NCI-H1930 (cell line): Measurements from ENCODE around the gene HECW1.

Experiments
- DNase-seq, 2 experiments: peaks; one replicate each; lab custom pipeline; 2025; lab: John Stamatoyannopoulos, UW

Gene HECW1

DNA sequence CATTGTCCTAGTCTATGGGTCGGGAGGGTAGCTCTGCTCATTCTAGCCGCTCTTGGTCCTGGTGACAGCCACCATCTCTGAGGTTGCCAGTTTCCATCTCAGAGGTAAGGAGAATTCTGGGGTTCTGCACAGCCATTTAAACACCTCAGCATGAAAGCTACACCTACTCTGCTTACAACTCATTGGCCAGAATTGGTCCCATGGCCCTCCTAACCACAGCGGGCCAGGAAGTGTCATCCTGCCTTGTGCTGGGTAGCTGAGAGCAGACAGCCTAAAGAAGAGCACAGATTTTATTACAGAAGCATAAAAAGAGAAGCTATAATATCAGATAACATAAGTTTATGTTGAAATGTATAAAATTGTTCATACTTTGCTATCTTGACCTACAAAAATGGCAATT is 152.7 kb downstream of the HECW1 start:
- DNase-seq: no peak

DNA sequence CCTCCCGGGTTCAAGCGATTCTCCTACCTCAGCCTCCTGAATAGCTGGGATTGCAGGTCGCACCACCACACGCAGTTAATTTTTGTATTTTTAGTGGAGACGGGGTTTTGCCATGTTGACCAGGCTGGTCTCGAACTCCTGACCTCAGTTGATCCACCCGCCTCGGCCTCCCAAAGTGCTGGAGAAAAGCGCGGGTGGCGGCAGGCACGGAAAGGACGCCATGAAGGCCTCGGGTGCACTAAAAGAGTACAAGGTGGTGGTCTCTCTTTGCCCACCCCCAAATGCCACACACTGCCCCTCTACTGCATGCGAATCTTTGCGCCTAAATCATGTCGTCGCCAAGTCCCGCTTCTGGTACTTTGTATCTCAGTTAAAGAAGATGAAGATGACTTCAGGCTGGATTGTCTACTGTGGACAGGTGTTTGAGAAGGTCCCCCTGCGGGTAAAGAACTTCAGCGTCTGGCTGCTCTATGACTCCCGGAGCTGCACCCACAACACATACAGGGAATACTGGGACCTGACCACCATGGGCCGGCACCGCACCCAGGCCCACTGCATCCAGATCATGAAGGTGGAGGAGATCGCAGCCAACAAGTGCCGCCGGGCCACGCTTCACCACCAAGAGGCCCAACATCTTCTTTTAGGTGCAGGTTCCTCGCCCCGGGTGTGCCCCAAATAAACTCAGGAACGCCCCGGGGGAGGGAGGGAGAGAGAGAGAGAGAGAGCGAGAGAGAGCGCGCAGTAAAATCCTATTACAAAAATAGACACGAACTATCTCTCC is 161.7 kb downstream of the HECW1 start:
- DNase-seq: no peak

DNA sequence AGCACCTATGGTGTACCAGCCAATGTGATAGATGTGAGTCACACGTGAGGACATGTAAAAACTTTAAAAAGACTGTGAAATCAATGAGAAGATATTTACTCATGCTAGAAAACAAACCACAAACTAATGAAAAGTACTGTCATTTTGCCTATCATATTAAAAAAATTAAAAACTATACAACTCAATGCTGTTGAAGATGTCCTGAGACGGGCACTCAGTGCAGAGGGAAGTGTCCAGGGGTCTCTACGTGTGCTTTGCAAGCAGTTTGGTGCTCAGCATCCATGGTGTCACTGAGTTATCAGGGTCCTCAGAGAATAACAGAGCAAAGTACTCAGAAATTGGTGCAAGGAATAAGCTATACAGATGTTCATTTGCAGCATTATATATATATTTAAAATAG is 162.3 kb downstream of the HECW1 start:
- DNase-seq: no peak

DNA sequence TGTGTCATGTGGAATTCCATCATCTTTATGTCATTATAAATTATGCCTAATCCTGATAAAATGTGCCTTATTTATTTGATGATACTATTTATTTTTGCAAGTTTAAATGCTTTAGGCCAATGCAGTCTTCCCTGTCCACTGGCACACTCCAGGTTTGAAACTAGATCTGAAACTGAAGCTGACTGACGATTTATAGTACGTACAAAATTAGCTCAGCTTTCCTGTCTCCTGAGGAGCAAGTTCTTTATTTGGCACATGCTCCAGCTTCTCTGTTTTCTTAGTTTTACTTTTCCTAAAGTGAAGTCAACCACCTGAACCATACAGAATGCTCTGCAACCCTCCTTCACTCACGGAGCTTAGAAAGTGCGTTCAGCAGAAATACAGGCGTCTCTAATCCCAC is 164.1 kb downstream of the HECW1 start:
- DNase-seq: no peak

DNA sequence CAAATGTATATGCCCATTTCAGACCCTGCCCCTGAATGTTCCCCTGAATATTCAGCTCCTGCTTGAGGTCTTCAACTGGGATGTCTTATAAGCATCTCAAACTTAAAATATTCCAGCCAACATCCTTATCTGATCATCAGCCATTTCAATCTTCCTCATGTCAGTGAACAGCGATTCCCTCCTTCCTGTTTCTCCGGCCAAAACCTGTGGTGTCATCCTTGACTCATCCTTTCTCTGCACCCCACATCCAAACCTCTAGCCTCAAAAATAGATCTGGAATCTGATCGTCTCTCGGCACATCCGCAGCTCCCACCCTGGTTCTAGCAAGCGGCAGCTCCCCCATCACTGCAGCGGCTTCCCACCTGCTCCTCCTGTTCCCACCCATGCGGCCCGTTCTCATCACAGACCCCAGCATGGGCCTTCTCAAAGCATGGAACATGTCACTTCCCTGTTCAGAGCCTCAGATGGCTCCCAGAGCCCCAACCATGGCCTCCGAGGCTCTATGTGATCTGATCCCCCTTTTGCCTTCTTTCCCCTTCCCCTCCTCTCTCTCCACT is 165.7 kb downstream of the HECW1 start:
- DNase-seq: no peak

DNA sequence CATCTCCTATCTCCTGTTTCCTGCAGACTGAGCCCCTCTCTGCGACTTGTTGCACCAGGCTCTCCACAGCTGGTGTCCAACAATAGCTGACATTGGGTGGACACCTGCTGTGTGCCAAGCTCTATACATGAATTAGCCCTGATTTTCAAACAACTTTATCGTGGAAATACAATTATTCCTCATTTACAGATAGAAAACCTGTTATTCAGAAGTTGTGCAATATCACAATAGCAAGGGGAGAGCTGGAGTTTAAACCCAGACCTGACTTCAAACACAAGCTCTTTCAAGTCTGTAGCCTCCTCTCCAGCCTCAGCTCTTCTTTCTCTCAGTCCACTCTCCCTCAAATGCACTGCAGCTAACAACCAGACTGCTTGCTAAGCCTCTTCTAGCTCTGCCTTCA is 168.8 kb downstream of the HECW1 start:
- no peak for DNase-seq

DNA sequence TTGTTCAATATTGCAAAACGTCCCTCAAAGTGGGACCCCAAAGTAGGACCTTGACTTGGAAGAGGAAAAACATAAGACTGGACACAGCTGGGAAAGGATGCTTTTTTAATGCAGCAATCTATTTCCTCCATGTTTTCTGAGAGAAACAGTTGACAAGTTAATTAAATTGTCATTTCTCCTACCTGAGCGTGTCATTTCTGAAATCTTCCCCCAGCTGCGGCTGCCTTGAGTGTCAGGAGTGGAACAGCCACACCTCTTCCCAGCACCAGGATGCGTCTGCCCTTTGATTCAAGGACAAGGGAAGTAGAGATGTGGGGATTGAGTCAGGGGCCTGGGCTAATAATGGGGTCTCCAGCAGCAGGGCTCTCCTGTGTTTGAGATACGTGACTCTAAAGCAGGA is 171.3 kb downstream of the HECW1 start:
- no peak for DNase-seq

DNA sequence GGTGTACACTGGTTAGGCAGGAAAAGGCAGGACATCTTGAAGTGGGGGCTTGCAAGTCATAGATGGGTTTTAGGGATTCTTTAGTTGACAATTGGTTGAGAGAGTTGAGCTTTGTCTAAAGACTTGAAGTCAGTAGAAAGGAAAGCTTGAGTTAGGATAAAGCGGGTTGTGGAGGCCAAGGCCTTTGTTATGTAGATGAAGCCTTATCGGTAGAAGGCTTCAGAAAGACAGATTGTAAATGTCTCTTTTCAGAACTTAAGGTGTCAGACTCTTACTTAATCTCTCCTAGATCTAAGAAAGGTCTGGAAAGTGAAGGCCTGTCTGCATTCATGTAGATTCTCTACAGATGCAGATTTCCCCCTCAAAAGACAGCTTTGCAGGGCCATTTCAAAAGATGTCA is 177.4 kb downstream of the HECW1 start:
- no peak for DNase-seq

DNA sequence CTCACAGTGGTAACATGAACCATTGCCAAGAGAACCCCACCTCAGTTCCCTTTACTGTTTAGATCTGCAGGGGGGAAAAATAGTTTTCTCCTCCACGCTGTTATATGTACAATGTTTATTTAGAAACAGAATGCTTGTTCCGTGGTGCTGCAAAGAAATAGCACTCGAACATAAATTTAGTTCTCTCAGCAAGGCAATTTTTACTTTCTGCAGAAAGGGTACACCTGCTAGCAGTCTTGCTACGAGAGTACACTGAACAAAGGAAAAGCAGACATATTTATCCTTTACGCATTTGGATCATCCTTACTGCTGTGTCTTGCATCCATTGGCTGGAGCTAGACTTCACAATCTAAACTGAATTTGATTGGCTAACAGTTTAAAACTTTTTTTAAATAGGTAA is 178.5 kb downstream of the HECW1 start:
- DNase-seq: no peak

DNA sequence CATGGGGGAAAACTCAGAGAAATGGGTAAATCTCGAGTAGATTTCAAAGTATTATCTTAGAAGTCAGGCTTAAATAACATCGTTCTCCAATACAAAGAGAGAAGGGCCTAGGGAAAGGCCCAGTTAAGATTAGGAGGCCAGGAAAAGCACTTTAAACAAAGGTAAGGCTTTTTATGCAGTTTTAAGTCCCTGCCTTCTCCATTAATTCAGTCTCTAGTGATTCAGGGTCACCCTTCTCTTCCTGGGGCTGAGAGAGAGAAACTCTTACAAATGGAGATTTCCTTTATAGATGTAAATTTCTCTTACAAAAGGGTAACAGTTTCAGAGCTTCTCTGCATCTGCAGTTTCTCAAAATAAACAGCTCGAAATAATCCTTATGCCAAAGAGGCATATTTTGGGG is 179.3 kb downstream of the HECW1 start:
- no peak for DNase-seq

DNA sequence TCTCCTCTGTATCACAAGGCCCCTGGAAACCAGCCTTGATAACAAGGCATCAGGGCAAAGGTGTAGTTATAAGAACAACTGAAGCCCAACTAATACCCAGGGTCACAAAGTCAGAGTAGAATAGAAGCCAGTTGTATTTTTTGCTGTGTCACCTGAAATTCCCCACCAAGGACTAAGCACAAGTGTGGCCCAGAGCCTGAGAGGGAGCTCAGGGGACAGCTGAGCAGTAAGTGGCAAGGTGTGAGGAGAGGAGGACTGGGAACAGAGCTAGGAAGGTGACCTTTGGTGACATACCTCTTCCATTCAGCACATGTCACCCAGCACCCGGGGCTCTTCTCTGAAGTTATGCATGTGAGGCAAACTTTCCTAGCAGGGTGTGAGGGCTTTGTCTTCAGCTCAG is 179.9 kb downstream of the HECW1 start:
- DNase-seq: no peak

DNA sequence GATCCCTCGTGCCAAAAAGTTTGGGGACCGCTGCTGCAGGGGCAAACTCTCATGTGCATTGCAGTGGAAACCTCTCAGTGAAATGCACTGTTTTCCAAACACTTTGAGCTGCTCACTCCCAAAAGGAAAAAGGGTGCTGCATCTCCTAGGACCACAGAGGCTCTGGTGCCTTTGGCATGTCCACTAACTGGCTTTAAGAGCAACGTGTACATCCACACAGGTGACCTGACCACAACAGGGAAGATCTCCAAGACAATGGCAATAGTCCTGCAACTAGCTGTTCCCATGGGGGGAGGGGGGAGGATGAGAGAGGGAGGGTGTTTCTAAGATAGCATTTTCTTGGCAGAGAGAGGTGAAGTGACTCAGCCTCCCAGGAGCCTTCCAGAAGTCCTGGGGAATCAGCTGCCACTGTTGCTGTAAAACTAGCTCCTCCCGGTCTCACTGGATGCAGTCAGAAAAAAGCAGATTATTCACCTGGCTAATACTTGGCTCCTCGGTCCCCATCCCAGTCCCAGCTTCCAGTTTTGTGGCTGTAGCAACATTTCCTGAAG is 181.7 kb downstream of the HECW1 start:
- no peak for DNase-seq

DNA sequence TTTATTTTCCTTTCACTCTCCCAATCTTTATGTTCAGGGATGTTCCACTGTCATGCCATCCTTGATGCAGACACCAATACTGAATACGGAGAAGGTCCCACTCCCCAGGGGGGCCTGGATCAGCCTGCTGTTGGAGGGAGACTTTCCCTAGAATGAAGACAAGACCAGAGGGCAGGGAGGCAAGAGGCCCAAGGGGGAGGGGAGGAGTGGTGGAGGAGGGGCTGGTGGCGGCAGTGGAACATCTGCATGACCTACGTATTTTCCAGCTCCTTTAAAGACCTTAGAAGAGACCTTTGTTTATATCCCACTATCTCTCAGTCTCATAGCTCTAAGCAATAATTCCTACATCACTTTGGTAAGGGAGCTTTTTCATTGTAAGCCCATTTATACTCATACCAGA is 183.0 kb downstream of the HECW1 start:
- DNase-seq: no peak

DNA sequence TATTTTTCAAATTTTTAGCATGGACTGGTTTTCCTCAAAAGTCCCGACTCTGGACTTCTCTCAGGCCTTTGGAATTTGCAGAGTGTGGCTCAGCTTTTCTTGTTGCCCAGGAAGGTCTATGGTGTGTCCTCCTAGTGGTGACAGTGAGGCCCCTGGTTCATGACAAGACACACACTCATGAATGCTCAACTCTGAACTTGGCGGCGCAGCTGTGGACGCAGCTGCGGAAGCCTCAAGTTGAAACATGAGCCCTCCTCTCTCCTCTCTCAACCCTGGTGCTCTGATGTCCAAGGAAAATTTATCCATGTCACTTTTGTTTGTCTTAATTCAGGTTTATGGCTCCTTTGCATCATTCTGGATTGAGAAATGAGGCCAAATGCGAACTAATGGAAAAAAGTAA is 183.9 kb downstream of the HECW1 start:
- DNase-seq: no peak

DNA sequence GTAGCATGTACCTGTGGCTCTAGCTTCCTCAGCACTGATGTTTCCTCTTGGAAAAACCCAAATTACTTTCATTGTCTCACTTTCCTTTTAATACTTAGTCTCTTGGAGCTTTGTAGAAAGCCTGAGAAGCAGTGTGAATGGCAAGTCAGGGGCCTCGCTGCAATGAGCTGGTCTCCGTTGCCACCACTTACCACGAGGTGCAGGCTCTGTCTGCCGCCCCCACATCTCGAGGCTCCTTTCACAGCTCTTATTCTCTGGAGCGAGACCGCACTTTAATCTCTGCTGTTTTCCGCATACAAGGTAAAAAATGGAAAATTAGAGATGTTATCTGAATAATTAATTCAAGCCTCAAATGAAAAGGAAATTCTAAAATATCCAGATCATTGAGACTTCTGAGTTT is 186.2 kb downstream of the HECW1 start:
- DNase-seq: no peak

DNA sequence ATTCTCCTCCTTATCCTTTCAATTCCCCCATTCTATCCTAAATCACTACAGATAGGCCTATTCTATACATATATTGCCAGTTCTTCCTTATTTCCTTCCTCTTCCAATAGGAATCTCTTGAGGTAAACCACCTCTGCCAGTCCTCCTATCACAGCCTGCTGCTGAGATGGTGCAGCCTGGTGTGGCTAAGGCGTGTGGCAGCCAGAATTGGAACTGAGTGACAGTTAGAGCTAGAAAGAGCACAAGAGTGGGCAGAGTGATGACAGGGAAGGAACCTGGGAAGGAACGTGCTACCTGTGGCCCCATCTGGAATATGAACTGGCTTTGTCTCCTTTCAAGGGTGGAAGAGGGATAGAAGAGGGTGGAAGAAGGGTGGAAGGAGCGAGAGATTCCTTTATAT is 187.7 kb downstream of the HECW1 start:
- DNase-seq: no peak

DNA sequence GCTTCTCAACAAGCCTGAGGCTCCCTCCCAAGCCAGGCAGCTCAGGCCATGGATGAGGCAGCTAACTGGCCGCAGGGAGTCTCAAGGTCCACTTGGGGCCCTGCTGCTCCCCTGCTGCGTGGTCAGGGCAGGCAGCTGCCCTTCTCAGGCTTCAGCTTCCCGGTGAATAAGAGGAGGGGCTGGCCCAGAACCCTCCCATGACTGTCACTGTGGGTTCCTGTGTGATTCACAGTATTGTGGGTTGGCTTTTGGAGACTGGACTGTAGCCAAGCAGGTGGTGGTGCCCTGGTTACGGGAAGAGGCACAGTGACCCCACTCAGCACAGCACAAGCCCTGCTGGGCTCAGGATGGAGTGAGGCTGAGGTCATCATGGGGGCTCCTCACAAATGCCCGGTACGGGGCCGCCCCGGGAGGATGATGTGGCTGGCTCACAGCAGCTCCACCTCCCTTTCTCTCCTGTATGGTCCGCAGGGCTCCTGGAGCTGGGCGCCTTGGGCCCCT is 189.8 kb downstream of the HECW1 start:
- DNase-seq: no peak

DNA sequence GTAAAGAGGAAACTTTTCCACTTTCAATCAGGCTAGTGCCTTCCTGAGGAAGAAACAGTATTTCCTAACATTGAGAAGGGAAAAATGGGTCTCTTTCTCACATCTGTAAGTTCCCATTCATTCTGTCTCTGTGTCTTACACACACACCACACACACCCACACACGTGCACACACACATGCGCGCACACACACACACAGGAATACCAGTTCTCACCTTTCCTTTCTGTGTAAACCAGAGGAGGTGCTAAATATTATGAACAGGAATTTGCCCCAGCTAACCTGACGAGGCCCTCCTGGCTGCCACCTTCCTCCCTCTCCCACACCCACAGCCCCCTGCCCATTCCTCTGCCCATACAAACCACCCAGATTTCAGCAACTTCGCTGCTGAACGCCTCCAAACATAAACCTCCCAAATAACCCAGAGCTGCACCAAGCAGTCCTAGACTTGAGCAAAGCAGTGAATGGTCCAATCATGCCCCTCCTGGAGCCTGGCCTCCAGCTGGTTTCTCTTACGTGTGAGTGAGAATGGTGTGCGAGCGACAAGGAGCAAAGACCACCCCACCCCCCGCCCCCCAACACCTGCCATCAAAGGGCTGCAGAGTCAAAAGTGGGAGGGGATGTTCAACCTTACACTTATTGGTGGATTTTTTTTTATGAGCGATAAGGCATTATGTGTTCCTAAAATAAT is 190.5 kb downstream of the HECW1 start:
- no peak for DNase-seq

DNA sequence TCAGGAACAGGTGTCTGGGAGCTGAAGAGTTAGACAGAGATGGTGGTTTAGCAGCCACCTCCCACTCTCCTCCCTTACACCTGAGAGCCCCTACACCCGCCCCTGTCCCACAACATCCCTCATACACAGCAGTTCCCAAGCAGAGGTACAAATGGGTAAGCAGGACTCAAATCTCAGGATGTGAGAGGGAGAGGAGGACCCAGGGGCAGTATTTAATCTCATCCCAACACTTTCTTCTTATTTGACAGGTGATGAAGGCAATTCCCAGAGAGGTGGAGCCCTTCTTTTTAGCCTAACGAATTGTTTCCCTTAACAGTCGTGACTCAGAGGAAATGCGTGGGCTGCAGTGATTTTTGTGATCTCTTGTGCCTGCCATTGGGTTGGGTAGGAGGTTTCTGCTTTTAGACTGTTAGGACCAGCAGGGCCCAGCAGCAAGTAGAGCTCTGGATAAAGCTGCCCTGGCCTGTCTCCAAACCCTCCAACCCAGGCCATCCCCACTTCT is 191.3 kb downstream of the HECW1 start:
- no peak for DNase-seq

DNA sequence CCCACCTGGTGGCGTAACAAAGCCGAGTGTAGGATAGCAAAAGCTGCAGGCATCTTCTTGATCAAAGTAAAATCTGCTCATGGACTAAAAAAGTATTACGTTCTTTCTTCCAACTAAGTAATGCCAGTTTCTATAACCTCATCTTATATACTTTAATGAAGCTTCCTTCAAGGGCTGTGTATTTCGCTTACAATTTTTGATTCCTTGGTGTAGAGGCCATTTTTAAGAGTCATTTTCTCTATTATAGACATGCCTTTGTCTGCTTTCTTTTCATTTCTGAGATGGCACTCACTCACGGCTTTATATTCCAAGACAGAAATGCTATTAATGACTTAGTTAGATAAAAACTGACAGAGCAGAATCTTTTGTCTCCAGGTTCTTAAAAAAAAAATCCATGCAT is 194.0 kb downstream of the HECW1 start:
- DNase-seq: no peak

DNA sequence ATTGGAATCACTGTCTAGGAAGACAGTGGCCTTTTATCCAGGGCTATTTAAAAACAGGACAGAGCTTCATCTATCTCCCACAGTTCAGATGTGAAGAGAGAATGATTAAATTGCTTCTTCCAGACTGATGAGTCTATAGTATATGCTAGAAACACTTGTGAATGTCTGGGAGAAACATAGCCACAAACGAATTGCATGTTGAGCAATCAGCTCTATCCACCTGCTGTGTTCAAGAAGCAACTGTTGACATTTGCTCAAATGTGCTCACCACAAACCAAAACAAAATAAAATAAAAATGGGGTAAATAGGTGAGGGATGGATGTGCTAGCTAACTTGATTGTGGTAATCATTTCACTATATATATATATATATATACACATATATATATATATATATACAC is 195.1 kb downstream of the HECW1 start:
- DNase-seq: no peak

DNA sequence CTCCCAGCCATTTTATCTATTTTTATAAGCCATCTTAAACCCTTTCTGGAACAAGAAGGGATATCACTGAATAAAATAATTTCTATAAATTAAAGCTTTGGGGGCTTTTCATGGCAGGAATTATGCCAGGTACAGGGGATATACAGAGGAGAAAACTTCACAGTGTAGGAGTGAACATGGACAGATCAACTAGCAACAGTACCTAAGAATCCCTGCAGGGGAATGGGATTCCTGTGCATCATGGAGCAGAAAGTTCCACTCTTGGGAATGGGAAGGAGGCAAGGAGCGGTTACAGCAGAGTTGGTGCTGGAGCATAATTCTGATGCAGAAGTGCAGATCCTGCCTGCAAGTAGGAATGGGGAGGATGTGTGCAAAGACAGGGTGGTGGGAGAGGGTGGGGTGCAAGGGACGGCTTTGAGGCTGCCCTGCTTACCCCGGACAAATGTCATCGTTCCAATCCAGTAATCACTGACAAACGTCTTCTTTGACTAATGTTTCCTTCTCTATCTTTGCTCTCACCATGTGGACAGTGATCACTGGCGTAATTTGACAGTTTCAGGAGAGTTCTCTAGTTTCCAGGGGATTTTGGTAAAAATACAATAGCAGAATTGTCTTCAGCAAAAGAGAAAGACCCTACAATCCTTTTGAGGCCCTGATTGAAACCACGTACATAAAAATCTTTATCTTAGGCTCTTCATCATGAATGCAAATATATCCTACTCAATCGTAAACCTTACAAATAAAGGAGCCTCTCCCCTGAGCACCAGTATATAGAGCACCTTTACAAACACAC is 196.7 kb downstream of the HECW1 start:
- no peak for DNase-seq
